Mucosa of descending colon (tissue), 3 donors: Measurements from ENCODE around the gene CNTNAP2. TPM values are rescaled to one million over a fixed set of nuclear protein-coding genes. Genes with fewer than 3 reads are reported as not detected.

Experiments
- ATAC-seq: fragments of 200-7000 bp; cut with Tn5 transposase; one replicate; pipeline ENCODE4 v1.9.1; 2020; ENCODE audit warnings: mild to moderate bottlenecking, moderate library complexity
- DNase-seq, 3 donors: peaks; one replicate each; pipeline ENCODE4 v3.0.0-alpha.2; 2020
- H3K36me3 ChIP-seq: fragments of 200-600 bp; one replicate; pipeline ENCODE4 v1.8.0; 2021; ENCODE audit warnings: low read depth, mild to moderate bottlenecking
- H3K4me1 ChIP-seq: fragments of 200-600 bp; one replicate; pipeline ENCODE4 v1.8.0; 2021; ENCODE audit warnings: low read depth, mild to moderate bottlenecking
- H3K4me3 ChIP-seq: fragments of 200-600 bp; one replicate; pipeline ENCODE4 v1.8.0; 2021; ENCODE audit warnings: mild to moderate bottlenecking
- H3K9me3 ChIP-seq: fragments of 200-600 bp; one replicate; pipeline ENCODE4 v1.8.0; 2021; ENCODE audit warnings: mild to moderate bottlenecking
- CTCF ChIP-seq: fragments of 200-600 bp; IDR thresholded peaks from one replicate; pipeline ENCODE4 v1.8.0; 2022; ENCODE audit warnings: antibody characterized with exemption, mild to moderate bottlenecking
- intact Hi-C, 2 donors: fragments of 100-400 bp; cut with DNase I in 1 of 2; cut with micrococcal nuclease in 1 of 2; formaldehyde crosslinking; loops; one replicate each; pipeline versions ENCODE4 v1.11.0 to v1.11.1; 2022; cut with DNase I, micrococcal nuclease
- total RNA-seq, 3 donors: library from RNA; stranded (reverse); fragmentation: NEBNext Ultra II Directional in 2 of 3; extraction: Animal tissue kit (Norgen Biotek cat#: 25700) in 2 of 3; gene quantifications; one replicate each; pipeline versions ENCODE4 v1.2.1 to v1.2.4, GENCODE V29; 2021 to 2023
- donor health status: DM: no; HTN: no; CAD: no; lungs with moderate emphysema.
- donor health status: DM: no; HTN: no; CAD: no.
- donor health status: DM: no; HTN: yes; CAD: no.

Gene CNTNAP2
- total RNA-seq, 3 donors from 2014 or later: 3.1 to 5.9 (median 4.2) TPM

GRCh38 chr7:146861701-146862100, 745.1 kb downstream of the CNTNAP2 start:
- intact Hi-C loops: no loop called here

GRCh38 chr7:146862415-146862814, 745.8 kb downstream of the CNTNAP2 start:
- H3K9me3 ChIP-seq: peaks cover 13% of the 10 kb centered on the region
- H3K36me3 ChIP-seq: no peaks in the 10 kb centered on the region
- H3K4me3 ChIP-seq: no peak overlapping the region
- H3K4me1 ChIP-seq: no peaks in the 10 kb centered on the region
- ATAC-seq (no peak), DNase-seq (no peak)
- no peak for TF ChIP-seq CTCF
- intact Hi-C loops: no loop called here

More at GRCh38 chr7:146861701-146862100, 745.1 kb downstream of the CNTNAP2 start:
- Histone ChIP-seq H3K4me1 (no peaks in the 10 kb centered on the region), H3K4me3 (no peak overlapping the region), H3K36me3 (no peaks in the 10 kb centered on the region), H3K9me3 (peaks cover 13% of the 10 kb centered on the region)
- no peak for ATAC-seq
- no peak for DNase-seq
- TF ChIP-seq CTCF: no peak

DNA sequence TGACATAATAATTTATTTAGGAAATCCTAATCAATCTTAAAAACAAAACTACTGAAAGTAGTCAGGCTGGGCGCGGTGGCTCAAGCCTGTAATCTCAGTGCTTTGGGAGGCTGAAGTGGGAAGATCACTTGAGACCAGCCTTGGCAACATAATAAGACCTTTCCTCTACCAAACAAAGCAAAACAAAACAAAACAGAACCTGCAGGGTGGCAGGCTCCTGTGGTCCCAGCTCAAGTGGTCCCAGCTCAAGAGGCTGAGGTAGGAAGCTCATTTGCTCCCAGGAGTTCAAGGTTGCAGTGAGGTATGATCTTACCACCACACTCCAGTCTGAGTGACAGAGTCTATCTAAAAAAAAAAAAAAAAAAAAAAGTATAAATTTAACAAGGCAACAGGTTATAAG, 748.0 kb downstream of the CNTNAP2 start:
- TF ChIP-seq CTCF: no peak
- no peaks in the 10 kb centered on the region for H3K4me1 ChIP-seq
- H3K9me3 ChIP-seq: peaks cover 12% of the 10 kb centered on the region
- no peak for DNase-seq
- no peaks in the 10 kb centered on the region for H3K36me3 ChIP-seq
- intact Hi-C loops: no loop called here
- ATAC-seq: no peak
- no peak overlapping the region for H3K4me3 ChIP-seq

DNA sequence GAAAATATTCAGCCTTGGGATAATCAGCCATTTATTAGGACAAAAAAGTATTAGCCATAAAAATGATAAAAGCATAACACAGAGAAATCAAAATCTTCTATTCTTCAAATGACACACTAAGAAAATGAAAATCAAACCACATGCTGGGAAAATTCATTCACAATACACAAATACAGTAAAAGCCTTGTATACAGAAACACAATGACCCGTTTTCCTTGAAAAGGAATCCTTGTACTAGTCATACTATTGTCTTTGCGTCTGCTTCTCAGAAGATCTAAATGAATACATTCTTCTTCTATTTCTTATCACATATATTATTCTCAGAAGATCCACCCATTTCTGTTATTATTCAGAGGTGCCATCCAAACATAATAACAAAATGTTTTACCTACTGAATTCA, 749.1 kb downstream of the CNTNAP2 start:
- ATAC-seq: no peak
- no peak for DNase-seq
- Histone ChIP-seq H3K4me1 (no peaks in the 10 kb centered on the region), H3K4me3 (no peak overlapping the region), H3K9me3 (peaks cover 11% of the 10 kb centered on the region), H3K36me3 (no peaks in the 10 kb centered on the region)
- TF ChIP-seq CTCF: no peak
- intact Hi-C loops: no loop called here

DNA sequence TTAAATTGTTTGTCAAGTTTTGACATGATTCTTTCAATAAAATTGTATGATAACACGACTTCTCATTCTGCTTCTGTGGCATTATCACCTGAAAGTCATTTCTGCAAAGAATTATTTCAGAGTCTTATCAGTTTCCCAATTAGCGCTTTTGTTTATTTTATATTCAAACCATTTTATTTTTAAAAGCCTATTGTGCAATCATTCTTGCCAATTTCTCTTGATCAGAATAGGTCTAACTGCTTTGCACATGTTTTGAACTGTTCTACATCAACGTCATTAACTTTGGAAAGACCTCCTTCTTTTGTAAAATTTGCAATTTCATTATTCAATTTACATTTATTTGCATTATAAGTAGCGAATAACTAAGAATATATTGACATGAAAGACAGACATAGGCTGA, 758.1 kb downstream of the CNTNAP2 start:
- DNase-seq: no peak
- Histone ChIP-seq H3K4me1 (no peaks in the 10 kb centered on the region), H3K36me3 (no peaks in the 10 kb centered on the region), H3K4me3 (no peak overlapping the region), H3K9me3 (peaks cover 29% of the 10 kb centered on the region)
- ATAC-seq: no peak
- intact Hi-C loops: no loop called here
- no peak for TF ChIP-seq CTCF

DNA sequence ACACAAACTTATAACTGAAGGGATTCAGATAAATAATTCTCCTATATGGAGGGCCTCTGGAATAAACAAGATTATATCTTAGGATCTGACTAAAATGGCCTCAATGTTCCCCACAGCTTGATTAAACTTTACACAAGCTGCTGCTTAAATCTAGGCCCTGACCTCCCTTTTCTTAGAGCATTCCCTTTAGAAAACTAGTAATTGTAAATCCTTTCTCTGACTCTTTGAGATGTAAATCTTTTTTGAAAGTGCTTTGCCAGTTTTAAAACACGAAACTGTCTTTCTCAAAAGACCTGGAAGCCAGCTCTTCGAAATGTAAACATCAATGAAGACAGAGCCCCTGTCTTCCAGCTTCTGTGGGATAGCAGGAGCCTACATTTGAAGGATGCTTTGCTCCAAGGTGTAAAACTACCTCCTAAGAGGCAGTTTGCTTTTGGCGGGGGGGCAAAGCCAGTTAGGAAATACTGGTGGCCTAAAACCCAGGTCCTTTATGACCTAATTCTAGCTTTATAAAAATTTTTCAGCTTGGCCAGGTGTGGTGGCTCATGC, 758.7 kb downstream of the CNTNAP2 start:
- ATAC-seq (no peak), DNase-seq (no peak)
- intact Hi-C loops: no loop called here
- Histone ChIP-seq H3K9me3 (peaks cover 32% of the 10 kb centered on the region), H3K4me3 (no peak overlapping the region), H3K36me3 (no peaks in the 10 kb centered on the region), H3K4me1 (no peaks in the 10 kb centered on the region)
- TF ChIP-seq CTCF: no peak
